Activated CD4-positive, CD25-positive, alpha-beta regulatory T cell (primary cell): ENCODE results near the gene TSPAN7.

Source experiments
- DNase-seq, 4 experiments: peaks; one replicate each; lab custom pipeline; 2025; lab: John Stamatoyannopoulos, UW

The TSPAN7 gene

GRCh38 chrX:38646129-38646528 is 84.8 kb downstream of the TSPAN7 start:
- no peak for DNase-seq

- no peak for DNase-seq
These were observed 87.9 kb downstream of the TSPAN7 start for GRCh38 chrX:38649221-38649620.

- no peak for DNase-seq
These were observed 88.6 kb downstream of the TSPAN7 start for GRCh38 chrX:38649674-38650647.

GRCh38 chrX:38651625-38652601 is 90.6 kb downstream of the TSPAN7 start:
- no peak for DNase-seq

- DNase-seq = no peak
These were observed 91.6 kb downstream of the TSPAN7 start for GRCh38 chrX:38652934-38653442.

GRCh38 chrX:38654302-38654701 is 93.0 kb downstream of the TSPAN7 start:
- no peak for DNase-seq

GRCh38 chrX:38656350-38656915 is 95.1 kb downstream of the TSPAN7 start:
- no peak for DNase-seq

GRCh38 chrX:38657562-38657961 is 96.2 kb downstream of the TSPAN7 start:
- DNase-seq = no peak

GRCh38 chrX:38660395-38661102 is 99.2 kb downstream of the TSPAN7 start:
- DNase-seq = no peak

- DNase-seq = no peak
These were observed 99.7 kb downstream of the TSPAN7 start for GRCh38 chrX:38661103-38661441.

GRCh38 chrX:38661561-38661960 is 100.2 kb downstream of the TSPAN7 start:
- DNase-seq = no peak

- no peak for DNase-seq
These were observed 101.3 kb downstream of the TSPAN7 start for GRCh38 chrX:38662640-38663039.

- DNase-seq = no peak
These were observed 102.9 kb downstream of the TSPAN7 start for GRCh38 chrX:38664285-38664684.

- no peak for DNase-seq
These were observed 105.6 kb downstream of the TSPAN7 start for GRCh38 chrX:38666909-38667308.

GRCh38 chrX:38668771-38669170 is 107.4 kb downstream of the TSPAN7 start:
- no peak for DNase-seq

- DNase-seq = no peak
These were observed 108.1 kb downstream of the TSPAN7 start for GRCh38 chrX:38669428-38669827.

GRCh38 chrX:38672646-38673045 is 111.3 kb downstream of the TSPAN7 start:
- no peak for DNase-seq

- no peak for DNase-seq
These were observed 114.5 kb downstream of the TSPAN7 start for GRCh38 chrX:38675856-38676255.

GRCh38 chrX:38678183-38678582 is 116.8 kb downstream of the TSPAN7 start:
- no peak for DNase-seq

GRCh38 chrX:38678821-38679220 is 117.5 kb downstream of the TSPAN7 start:
- DNase-seq = no peak

- DNase-seq = no peak
These were observed 118.4 kb downstream of the TSPAN7 start for GRCh38 chrX:38679695-38680094.
